ENCODE measurements around the gene RBM5.

GRCh38 chr3:50155491-50155878, 66.8 kb downstream of the RBM5 start:
- TF ChIP-seq, protein P1, sequence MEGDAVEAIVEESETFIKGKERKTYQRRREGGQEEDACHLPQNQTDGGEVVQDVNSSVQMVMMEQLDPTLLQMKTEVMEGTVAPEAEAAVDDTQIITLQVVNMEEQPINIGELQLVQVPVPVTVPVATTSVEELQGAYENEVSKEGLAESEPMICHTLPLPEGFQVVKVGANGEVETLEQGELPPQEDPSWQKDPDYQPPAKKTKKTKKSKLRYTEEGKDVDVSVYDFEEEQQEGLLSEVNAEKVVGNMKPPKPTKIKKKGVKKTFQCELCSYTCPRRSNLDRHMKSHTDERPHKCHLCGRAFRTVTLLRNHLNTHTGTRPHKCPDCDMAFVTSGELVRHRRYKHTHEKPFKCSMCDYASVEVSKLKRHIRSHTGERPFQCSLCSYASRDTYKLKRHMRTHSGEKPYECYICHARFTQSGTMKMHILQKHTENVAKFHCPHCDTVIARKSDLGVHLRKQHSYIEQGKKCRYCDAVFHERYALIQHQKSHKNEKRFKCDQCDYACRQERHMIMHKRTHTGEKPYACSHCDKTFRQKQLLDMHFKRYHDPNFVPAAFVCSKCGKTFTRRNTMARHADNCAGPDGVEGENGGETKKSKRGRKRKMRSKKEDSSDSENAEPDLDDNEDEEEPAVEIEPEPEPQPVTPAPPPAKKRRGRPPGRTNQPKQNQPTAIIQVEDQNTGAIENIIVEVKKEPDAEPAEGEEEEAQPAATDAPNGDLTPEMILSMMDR (IDR thresholded peaks at IDR 0.05 in 4 of 5, conservative IDR thresholded peaks at IDR 0.05 in 1 of 5), result no peak
- no peak for TF ChIP-seq POLR2A (IDR thresholded peaks at IDR 0.05)

Measured in gastrocnemius medialis (tissue), 4 donors.